ENCODE results near the gene MBNL1. TPM values are rescaled to one million over a fixed set of nuclear protein-coding genes. Genes with fewer than 3 reads are reported as not detected.

Gene MBNL1
- total and polyA plus RNA-seq, 2 of the 4 experiments (the other 2 are of a cell fraction): 127 to 664 TPM

GRCh38 chr3:152328841-152329240 is 60.1 kb downstream of the MBNL1 start:
- BruUV-seq (replicated peaks): no TSS peak
- intact Hi-C loops (cut with micrococcal nuclease): no loop called here

More at GRCh38 chr3:152328841-152329240, 60.1 kb downstream of the MBNL1 start:
- H3K9ac ChIP-seq (ENCODE audit: low read depth, low read length): no peak overlapping the region
- ChIA-PET POLR2A (ENCODE audit: unreplicated experiment) (interaction anchor here (1.2 kb wide), 1 partner anchor 56 kb away, joined by 9 read pairs; no protein-coding TSS in a partner anchor), CTCF (interaction anchor here (1.1 kb wide), 1 partner anchor 115 kb away, joined by 3 read pairs; no protein-coding TSS in a partner anchor)
- H3K4ac ChIP-seq (ENCODE audit: low read depth, low read length): no peak overlapping the region
- peaks cover 51% of the 10 kb centered on the region for H4K20me1 ChIP-seq (ENCODE audit: insufficient read depth, low read length)
- no peak overlapping the region for H2BK20ac ChIP-seq (ENCODE audit: low read depth, low read length)
- H2BK15ac ChIP-seq (ENCODE audit: low read depth, low read length): no peak overlapping the region
- TF ChIP-seq CHD1 (IDR thresholded peaks at IDR 0.05; ENCODE audit: low read depth, low read length) (no peak), MXI1 (IDR thresholded peaks at IDR 0.05; ENCODE audit: borderline replicate concordance, low read depth, low read length) (no peak), POLR2A (IDR thresholded peaks at IDR 0.05; ENCODE audit: low read depth, low read length) (no peak), MAZ (IDR thresholded peaks at IDR 0.05; ENCODE audit: borderline replicate concordance, low read depth, low read length) (no peak), RAD21 (IDR thresholded peaks at IDR 0.05; ENCODE audit: low read length) (no peak), CTCF (conservative IDR thresholded peaks at IDR 0.05; ENCODE audit: low read depth, low read length) (no peak), NFE2L2 (IDR thresholded peaks at IDR 0.05; ENCODE audit: low read depth, low read length) (no peak), USF2 (IDR thresholded peaks at IDR 0.05; ENCODE audit: low read depth, low read length) (no peak), RFX5 (IDR thresholded peaks at IDR 0.05; ENCODE audit: low read depth, low read length) (no peak), MAFK (IDR thresholded peaks at IDR 0.05; ENCODE audit: low read depth, low read length) (no peak), RCOR1 (IDR thresholded peaks at IDR 0.05; ENCODE audit: insufficient replicate concordance, low read length) (no peak), SMC3 (IDR thresholded peaks at IDR 0.05; ENCODE audit: low read depth, low read length) (no peak), ELK1 (IDR thresholded peaks at IDR 0.05; ENCODE audit: borderline replicate concordance, low read depth, low read length) (no peak), CEBPB (IDR thresholded peaks at IDR 0.05; ENCODE audit: low read depth, low read length) (peak; percentile 93), FOS (IDR thresholded peaks at IDR 0.05; ENCODE audit: low read depth, low read length) (peak; percentile 57; the same call in 1 of the 2 replicates), BHLHE40 (IDR thresholded peaks at IDR 0.05; ENCODE audit: low read depth, low read length) (no peak)
- H3K79me1 ChIP-seq (ENCODE audit: low read depth in 1 of 2, low read length in 2 of 2): peaks cover 3 to 50% of the 10 kb centered on the region in 2 experiments; a peak in 3 of 4 replicates
- H3K9me3 ChIP-seq (ENCODE audit: control insufficient read depth, insufficient read depth, low read length): no peaks in the 10 kb centered on the region
- in situ Hi-C loops (cut with MboI; ENCODE audit: low sequenced_read_pairs) (no loop called here), dilution Hi-C loops (cut with HindIII; ENCODE audit: low sequenced_read_pairs, unreplicated experiment) (no loop called here)
- H3K4me2 ChIP-seq (ENCODE audit: low read depth, low read length): no peak overlapping the region; the same call in 1 of the 2 replicates
- H4K5ac ChIP-seq (ENCODE audit: low read depth, low read length): no peak overlapping the region
- no peak overlapping the region for H3K56ac ChIP-seq (ENCODE audit: extremely low read depth, insufficient read depth, low read length)
- H3K14ac ChIP-seq (replicated peaks; ENCODE audit: low read depth, low read length): no peak overlapping the region
- no peak overlapping the region for H3K4me3 ChIP-seq (ENCODE audit: insufficient read depth, low read depth, low read length)
- H3K27ac ChIP-seq (ENCODE audit: insufficient read depth, low read length): no peak overlapping the region
- no peak overlapping the region for H4K8ac ChIP-seq (ENCODE audit: low read depth in 2 of 2, low read length in 2 of 2)
- no peak overlapping the region for H3K23ac ChIP-seq (ENCODE audit: low read depth, low read length)
- peaks cover 6% of the 10 kb centered on the region; the same call in 1 of the 2 replicates for H3K4me1 ChIP-seq (ENCODE audit: control insufficient read depth, insufficient read depth, low read length)
- H2AFZ ChIP-seq (replicated peaks; ENCODE audit: low read length, poor library complexity): no peak overlapping the region
- H4K91ac ChIP-seq (ENCODE audit: insufficient read depth, low read depth, low read length): no peak overlapping the region
- peaks cover 7% of the 10 kb centered on the region for H3K9me1 ChIP-seq (ENCODE audit: insufficient read depth, low read length)
- H3K18ac ChIP-seq (ENCODE audit: low read depth, low read length): no peak overlapping the region
- no peak overlapping the region for H2BK120ac ChIP-seq (ENCODE audit: low read depth, low read length)
- peak overlapping the region; percentile 56 for H2BK5ac ChIP-seq (ENCODE audit: low read depth, low read length, poor library complexity, severe bottlenecking)
- peaks cover 1% of the 10 kb centered on the region; the same call in 1 of the 2 replicates for H3K36me3 ChIP-seq (ENCODE audit: control insufficient read depth, insufficient read depth, low read length)
- ATAC-seq (ENCODE audit: low read depth) (peak; percentile 68), DNase-seq (peak; percentile 88)
- no peaks in the 10 kb centered on the region for H3K27me3 ChIP-seq (ENCODE audit: control insufficient read depth, insufficient read depth, low read length)
- no peak overlapping the region for H2AK9ac ChIP-seq (replicated peaks; ENCODE audit: low read depth, low read length, poor library complexity)
- WGBS, 2 experiments (ENCODE audit: extremely low coverage in 2 of 2, insufficient read length in 1 of 2): no CpG with 5 or more reads among the region's 3 CpGs
- no peak overlapping the region for H2AK5ac ChIP-seq (ENCODE audit: low read depth, low read length)
